SU-DHL-6 (cell line): ENCODE data around the gene CFAP70.

Experiments used
- H2AFZ ChIP-seq: fragments of 200-600 bp; sonication (generic); 2 replicates; pipeline ENCODE4 v1.6.1; 2014; ENCODE audit warnings: low read depth, mild to moderate bottlenecking, moderate library complexity, mixed read lengths, antibody characterized with exemption, low read length; ENCODE audit not compliant: severe bottlenecking
- H3F3A ChIP-seq: fragments of 200-600 bp; shearing (Covaris generic); 2 replicates; pipeline ENCODE4 v1.6.0; 2016; ENCODE audit warnings: antibody characterized with exemption, mild to moderate bottlenecking; ENCODE audit not compliant: insufficient read depth
- H3K27ac ChIP-seq: fragments of 200-600 bp; sonication (generic); 2 replicates; pipeline ENCODE4 v1.5.1; 2016; ENCODE audit warnings: low read depth, mild to moderate bottlenecking, low read length, moderate library complexity, mixed read lengths
- H3K27me3 ChIP-seq: fragments of 200-600 bp; sonication (generic), shearing (Covaris generic); 2 replicates; pipeline ENCODE4 v1.6.0; 2014; ENCODE audit warnings: mild to moderate bottlenecking, low read length
- H3K36me3 ChIP-seq: fragments of 200-600 bp; sonication (generic); 2 replicates; pipeline ENCODE4 v1.6.1; 2014; ENCODE audit warnings: mild to moderate bottlenecking, low read length, mixed read lengths
- H3K4me2 ChIP-seq: fragments of 300-600, 200-600 bp; shearing (Covaris generic), sonication (generic); 2 replicates; pipeline ENCODE4 v1.6.0; 2014; ENCODE audit warnings: low read length, low read depth, mild to moderate bottlenecking; ENCODE audit not compliant: poor library complexity, severe bottlenecking
- H3K4me3 ChIP-seq: fragments of 200-600 bp; sonication (generic); 2 replicates; pipeline ENCODE4 v1.5.1; 2014; ENCODE audit warnings: antibody characterized with exemption, low read length, mild to moderate bottlenecking, mixed read lengths; ENCODE audit not compliant: insufficient read depth, poor library complexity, severe bottlenecking
- H3K79me2 ChIP-seq: fragments of 200-600 bp; sonication (generic); 2 replicates; pipeline ENCODE4 v1.6.1; 2014; ENCODE audit warnings: mild to moderate bottlenecking, low read length, moderate library complexity; ENCODE audit not compliant: insufficient read depth
- H3K9ac ChIP-seq: fragments of 200-600 bp; sonication (generic); 2 replicates; pipeline ENCODE4 v1.7.0; 2014; ENCODE audit warnings: mild to moderate bottlenecking, low read length
- H3K9me2 ChIP-seq: fragments of 200-600 bp; sonication (generic); replicated peaks from 2 replicates; pipeline ENCODE4 v1.6.1; 2014; ENCODE audit warnings: low read length; ENCODE audit not compliant: insufficient read depth
- H3K9me3 ChIP-seq: fragments of 200-600 bp; sonication (generic); 2 replicates; pipeline ENCODE4 v1.6.1; 2014; ENCODE audit warnings: low read length, mixed read lengths; ENCODE audit not compliant: insufficient read depth
- H4K20me1 ChIP-seq: fragments of 200-600 bp; sonication (generic); 2 replicates; pipeline ENCODE4 v1.6.1; 2014; ENCODE audit warnings: low read depth, mild to moderate bottlenecking, antibody characterized with exemption, low read length, moderate library complexity, mixed read lengths
- EZH2phosphoT487 ChIP-seq: fragments of 200-600 bp; sonication (generic), shearing (Covaris generic); conservative IDR thresholded peaks from 2 replicates; pipeline ENCODE4 v1.6.1; 2018; ENCODE audit warnings: mild to moderate bottlenecking, antibody characterized with exemption, low read length, moderate library complexity, mixed read lengths
- TF ChIP-seq, protein P1 (sequence below): fragments of 200-600 bp; sonication (generic); IDR thresholded peaks from one replicate; pipeline ENCODE4 v1.5.1; 2017; ENCODE audit warnings: antibody characterized with exemption, mild to moderate bottlenecking, low read length, moderate library complexity; ENCODE audit not compliant: insufficient read depth, poor library complexity, severe bottlenecking

Gene CFAP70

DNA sequence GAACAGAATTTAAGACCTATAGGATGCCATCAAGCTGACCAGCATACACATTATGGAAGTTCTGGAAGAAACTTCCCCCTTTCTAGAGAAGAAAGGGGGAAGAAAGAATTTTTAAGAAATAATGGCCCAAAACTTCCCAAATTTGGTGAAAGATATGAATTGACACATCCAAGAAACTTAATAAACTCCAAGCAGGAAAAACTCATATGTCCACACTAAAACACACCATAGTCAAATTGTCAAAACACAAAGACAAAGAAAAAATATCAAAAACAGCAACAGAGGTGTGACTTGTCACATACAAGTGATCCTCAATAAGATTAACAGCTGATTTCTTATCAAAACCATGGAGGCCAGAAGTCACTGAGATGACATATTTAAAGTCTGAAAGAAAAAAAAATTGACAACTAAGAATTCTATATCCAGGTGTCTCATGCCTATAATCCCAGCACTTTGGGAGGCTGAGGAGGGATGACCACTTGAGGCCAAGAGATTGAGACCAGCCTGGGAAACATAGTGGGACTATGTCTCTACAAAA is 52.4 kb downstream of the CFAP70 start:
- Histone ChIP-seq H3K4me2 (no peak overlapping the region), H3K9me2 (no peaks in the 10 kb centered on the region), H3K4me3 (no peak overlapping the region), H4K20me1 (no peaks in the 10 kb centered on the region), H3K79me2 (no peaks in the 10 kb centered on the region), H3F3A (no peaks in the 10 kb centered on the region), H3K27me3 (no peaks in the 10 kb centered on the region), H3K27ac (no peak overlapping the region), H3K9ac (no peak overlapping the region), H3K9me3 (peaks cover 16% of the 10 kb centered on the region; the same call in 1 of the 2 replicates), H3K36me3 (no peaks in the 10 kb centered on the region), H2AFZ (no peak overlapping the region)
- TF ChIP-seq, protein P1, sequence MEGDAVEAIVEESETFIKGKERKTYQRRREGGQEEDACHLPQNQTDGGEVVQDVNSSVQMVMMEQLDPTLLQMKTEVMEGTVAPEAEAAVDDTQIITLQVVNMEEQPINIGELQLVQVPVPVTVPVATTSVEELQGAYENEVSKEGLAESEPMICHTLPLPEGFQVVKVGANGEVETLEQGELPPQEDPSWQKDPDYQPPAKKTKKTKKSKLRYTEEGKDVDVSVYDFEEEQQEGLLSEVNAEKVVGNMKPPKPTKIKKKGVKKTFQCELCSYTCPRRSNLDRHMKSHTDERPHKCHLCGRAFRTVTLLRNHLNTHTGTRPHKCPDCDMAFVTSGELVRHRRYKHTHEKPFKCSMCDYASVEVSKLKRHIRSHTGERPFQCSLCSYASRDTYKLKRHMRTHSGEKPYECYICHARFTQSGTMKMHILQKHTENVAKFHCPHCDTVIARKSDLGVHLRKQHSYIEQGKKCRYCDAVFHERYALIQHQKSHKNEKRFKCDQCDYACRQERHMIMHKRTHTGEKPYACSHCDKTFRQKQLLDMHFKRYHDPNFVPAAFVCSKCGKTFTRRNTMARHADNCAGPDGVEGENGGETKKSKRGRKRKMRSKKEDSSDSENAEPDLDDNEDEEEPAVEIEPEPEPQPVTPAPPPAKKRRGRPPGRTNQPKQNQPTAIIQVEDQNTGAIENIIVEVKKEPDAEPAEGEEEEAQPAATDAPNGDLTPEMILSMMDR = no peak

DNA sequence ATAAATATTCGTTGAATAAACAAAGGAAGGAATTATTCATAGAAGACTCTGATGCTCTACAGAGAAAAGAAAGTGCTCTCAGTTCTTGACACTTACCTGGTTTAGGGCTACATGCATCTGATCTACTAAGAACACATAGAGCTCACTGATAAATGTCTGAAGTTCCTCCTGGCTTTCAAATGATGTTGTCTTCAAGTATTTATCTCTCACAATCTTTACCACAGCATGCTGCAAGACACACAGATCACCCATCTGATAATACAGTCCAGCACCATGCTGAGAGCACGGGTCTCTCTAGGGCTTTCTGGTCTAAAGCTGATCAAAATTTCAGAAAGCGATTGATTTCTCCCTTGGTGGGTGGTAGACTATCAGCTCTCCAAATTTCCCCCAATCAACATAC is 61.7 kb downstream of the CFAP70 start:
- no peak overlapping the region for H3K27ac ChIP-seq
- H2AFZ ChIP-seq = no peak overlapping the region
- H3F3A ChIP-seq = no peaks in the 10 kb centered on the region
- H3K79me2 ChIP-seq = no peaks in the 10 kb centered on the region
- H3K27me3 ChIP-seq = no peaks in the 10 kb centered on the region
- H3K4me2 ChIP-seq = no peak overlapping the region
- no peak overlapping the region for H3K4me3 ChIP-seq
- no peak overlapping the region for H3K9ac ChIP-seq
- H4K20me1 ChIP-seq = no peaks in the 10 kb centered on the region
- no peaks in the 10 kb centered on the region for H3K36me3 ChIP-seq
- TF ChIP-seq, protein P1 = no peak
- no peak for TF ChIP-seq EZH2phosphoT487
- no peaks in the 10 kb centered on the region for H3K9me3 ChIP-seq
- no peaks in the 10 kb centered on the region for H3K9me2 ChIP-seq

DNA sequence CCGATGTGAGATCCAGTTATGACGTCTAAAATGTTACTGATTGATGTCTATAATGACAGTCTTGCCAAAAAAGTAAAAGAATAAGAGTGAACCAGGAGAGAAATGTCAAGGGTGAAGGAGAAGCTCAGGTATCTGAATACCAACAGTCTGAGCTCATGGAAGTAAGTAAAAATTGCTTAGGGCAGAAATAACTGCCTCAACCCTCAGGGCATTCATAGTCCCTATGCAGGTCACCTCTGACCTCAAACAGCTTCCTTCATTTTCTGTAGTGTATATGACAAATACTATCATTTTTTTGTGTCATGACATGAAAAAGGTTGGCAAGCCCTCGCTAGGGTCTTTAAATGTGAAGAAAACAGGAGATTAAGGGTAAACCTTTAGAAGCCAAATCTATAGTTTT is 65.2 kb downstream of the CFAP70 start:
- H3K36me3 ChIP-seq = peaks cover 2% of the 10 kb centered on the region; the same call in 1 of the 2 replicates
- H3K9me2 ChIP-seq = no peaks in the 10 kb centered on the region
- no peak overlapping the region for H3K27ac ChIP-seq
- no peaks in the 10 kb centered on the region for H3F3A ChIP-seq
- H3K4me2 ChIP-seq = no peak overlapping the region
- no peak overlapping the region for H3K4me3 ChIP-seq
- no peak overlapping the region for H2AFZ ChIP-seq
- TF ChIP-seq, protein P1 = no peak
- TF ChIP-seq EZH2phosphoT487 = no peak
- no peaks in the 10 kb centered on the region for H3K9me3 ChIP-seq
- no peaks in the 10 kb centered on the region for H3K27me3 ChIP-seq
- no peaks in the 10 kb centered on the region for H4K20me1 ChIP-seq
- H3K79me2 ChIP-seq = no peaks in the 10 kb centered on the region
- no peak overlapping the region for H3K9ac ChIP-seq
